ENCODE measurements around the gene MUC15.

MUC15 gene, protein sequence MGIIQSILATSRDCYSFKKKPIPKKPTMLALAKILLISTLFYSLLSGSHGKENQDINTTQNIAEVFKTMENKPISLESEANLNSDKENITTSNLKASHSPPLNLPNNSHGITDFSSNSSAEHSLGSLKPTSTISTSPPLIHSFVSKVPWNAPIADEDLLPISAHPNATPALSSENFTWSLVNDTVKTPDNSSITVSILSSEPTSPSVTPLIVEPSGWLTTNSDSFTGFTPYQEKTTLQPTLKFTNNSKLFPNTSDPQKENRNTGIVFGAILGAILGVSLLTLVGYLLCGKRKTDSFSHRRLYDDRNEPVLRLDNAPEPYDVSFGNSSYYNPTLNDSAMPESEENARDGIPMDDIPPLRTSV
- long read RNA-seq = 0 reads

DNA sequence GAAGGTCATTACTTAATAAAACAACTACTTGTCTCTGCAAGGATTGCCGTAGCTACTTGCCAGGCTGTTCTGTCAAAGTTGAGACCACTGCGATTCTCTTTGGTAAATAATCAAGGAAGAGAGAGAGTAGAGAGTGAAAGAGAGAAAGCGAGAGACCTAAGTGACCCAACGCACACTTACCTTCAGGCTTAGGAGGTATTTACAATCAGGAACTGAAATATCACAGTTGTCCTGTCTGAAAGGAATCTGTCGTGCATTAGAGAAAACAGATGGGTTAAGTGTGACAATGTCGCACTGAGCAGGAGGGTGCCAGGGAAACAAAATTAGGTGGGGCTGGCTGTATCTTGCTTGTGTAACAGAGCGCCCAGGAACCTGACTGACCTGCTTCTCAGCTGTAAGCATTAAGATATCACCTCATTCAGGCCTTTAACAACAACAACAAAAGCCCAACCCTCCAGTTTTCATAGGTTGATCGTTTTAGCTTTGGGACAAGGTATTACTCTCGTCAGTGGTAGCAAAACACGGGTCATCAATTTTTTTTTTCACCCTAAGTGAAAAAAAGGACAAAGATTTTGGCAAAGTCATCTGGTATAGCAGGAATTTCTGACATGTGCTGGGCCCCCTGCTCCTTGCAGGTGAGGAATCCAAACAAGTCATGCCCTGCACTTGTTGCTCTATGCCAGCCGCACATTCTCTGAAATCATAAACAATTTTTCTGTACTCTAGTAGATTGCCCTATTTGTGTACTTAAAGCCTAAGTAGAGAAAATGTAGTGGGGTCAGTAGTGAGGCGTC lies at the start of gene MUC15:
Gene MUC15, minus strand, starts transcription at position 403 of the 794 bp plus-strand sequence. CDS start 5,169 bp downstream, outside the sequence.
- Histone ChIP-seq H3K27me3 (ENCODE audit: insufficient read depth, poor library complexity, severe bottlenecking) (no peaks in the 10 kb centered on the region), H3K4me3 (replicated peaks; ENCODE audit: insufficient read depth, low read length) (no peak within 1 kb of the TSS), H3K27ac (replicated peaks) (no peak within 1 kb of the TSS)
- no peak for DNase-seq (ENCODE audit: low read depth in 1 of 2, low spot score in 1 of 2)
- TF ChIP-seq GABPA (IDR thresholded peaks at IDR 0.05; ENCODE audit: low read depth) (no peak), POLR2AphosphoS5 (IDR thresholded peaks at IDR 0.05; ENCODE audit: low read depth) (no peak), SPI1 (IDR thresholded peaks at IDR 0.05; ENCODE audit: borderline replicate concordance, low read depth) (no peak)
- TF ChIP-seq, protein P1, sequence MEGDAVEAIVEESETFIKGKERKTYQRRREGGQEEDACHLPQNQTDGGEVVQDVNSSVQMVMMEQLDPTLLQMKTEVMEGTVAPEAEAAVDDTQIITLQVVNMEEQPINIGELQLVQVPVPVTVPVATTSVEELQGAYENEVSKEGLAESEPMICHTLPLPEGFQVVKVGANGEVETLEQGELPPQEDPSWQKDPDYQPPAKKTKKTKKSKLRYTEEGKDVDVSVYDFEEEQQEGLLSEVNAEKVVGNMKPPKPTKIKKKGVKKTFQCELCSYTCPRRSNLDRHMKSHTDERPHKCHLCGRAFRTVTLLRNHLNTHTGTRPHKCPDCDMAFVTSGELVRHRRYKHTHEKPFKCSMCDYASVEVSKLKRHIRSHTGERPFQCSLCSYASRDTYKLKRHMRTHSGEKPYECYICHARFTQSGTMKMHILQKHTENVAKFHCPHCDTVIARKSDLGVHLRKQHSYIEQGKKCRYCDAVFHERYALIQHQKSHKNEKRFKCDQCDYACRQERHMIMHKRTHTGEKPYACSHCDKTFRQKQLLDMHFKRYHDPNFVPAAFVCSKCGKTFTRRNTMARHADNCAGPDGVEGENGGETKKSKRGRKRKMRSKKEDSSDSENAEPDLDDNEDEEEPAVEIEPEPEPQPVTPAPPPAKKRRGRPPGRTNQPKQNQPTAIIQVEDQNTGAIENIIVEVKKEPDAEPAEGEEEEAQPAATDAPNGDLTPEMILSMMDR (IDR thresholded peaks at IDR 0.05; ENCODE audit: insufficient read depth, low read length) = no peak
- TF ChIP-seq, protein P2, sequence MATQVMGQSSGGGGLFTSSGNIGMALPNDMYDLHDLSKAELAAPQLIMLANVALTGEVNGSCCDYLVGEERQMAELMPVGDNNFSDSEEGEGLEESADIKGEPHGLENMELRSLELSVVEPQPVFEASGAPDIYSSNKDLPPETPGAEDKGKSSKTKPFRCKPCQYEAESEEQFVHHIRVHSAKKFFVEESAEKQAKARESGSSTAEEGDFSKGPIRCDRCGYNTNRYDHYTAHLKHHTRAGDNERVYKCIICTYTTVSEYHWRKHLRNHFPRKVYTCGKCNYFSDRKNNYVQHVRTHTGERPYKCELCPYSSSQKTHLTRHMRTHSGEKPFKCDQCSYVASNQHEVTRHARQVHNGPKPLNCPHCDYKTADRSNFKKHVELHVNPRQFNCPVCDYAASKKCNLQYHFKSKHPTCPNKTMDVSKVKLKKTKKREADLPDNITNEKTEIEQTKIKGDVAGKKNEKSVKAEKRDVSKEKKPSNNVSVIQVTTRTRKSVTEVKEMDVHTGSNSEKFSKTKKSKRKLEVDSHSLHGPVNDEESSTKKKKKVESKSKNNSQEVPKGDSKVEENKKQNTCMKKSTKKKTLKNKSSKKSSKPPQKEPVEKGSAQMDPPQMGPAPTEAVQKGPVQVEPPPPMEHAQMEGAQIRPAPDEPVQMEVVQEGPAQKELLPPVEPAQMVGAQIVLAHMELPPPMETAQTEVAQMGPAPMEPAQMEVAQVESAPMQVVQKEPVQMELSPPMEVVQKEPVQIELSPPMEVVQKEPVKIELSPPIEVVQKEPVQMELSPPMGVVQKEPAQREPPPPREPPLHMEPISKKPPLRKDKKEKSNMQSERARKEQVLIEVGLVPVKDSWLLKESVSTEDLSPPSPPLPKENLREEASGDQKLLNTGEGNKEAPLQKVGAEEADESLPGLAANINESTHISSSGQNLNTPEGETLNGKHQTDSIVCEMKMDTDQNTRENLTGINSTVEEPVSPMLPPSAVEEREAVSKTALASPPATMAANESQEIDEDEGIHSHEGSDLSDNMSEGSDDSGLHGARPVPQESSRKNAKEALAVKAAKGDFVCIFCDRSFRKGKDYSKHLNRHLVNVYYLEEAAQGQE (IDR thresholded peaks at IDR 0.05; ENCODE audit: insufficient replicate concordance, low read depth) = no peak

GRCh38 chr11:26621132-26621531 lies 49.1 kb upstream of the MUC15 start:
- Histone ChIP-seq H3K4me3 (replicated peaks; ENCODE audit: insufficient read depth, low read length) (no peak overlapping the region), H3K27ac (replicated peaks) (no peak overlapping the region), H3K27me3 (ENCODE audit: insufficient read depth, poor library complexity, severe bottlenecking) (no peaks in the 10 kb centered on the region)
- no peak for DNase-seq (ENCODE audit: low read depth in 1 of 2, low spot score in 1 of 2)
- TF ChIP-seq, protein P1 (IDR thresholded peaks at IDR 0.05; ENCODE audit: insufficient read depth, low read length) = no peak
- TF ChIP-seq GABPA (IDR thresholded peaks at IDR 0.05; ENCODE audit: low read depth) = no peak
- no peak for TF ChIP-seq POLR2AphosphoS5 (IDR thresholded peaks at IDR 0.05; ENCODE audit: low read depth)
- no peak for TF ChIP-seq SPI1 (IDR thresholded peaks at IDR 0.05; ENCODE audit: borderline replicate concordance, low read depth)
- TF ChIP-seq, protein P2 (IDR thresholded peaks at IDR 0.05; ENCODE audit: insufficient replicate concordance, low read depth) = no peak

- no peak overlapping the region for H3K4me3 ChIP-seq (replicated peaks; ENCODE audit: insufficient read depth, low read length)
- no peak for DNase-seq (ENCODE audit: low read depth in 1 of 2, low spot score in 1 of 2)
- no peak overlapping the region for H3K27ac ChIP-seq (replicated peaks)
- TF ChIP-seq, protein P2 (IDR thresholded peaks at IDR 0.05; ENCODE audit: insufficient replicate concordance, low read depth) = no peak
- no peak for TF ChIP-seq GABPA (IDR thresholded peaks at IDR 0.05; ENCODE audit: low read depth)
- no peaks in the 10 kb centered on the region for H3K27me3 ChIP-seq (ENCODE audit: insufficient read depth, poor library complexity, severe bottlenecking)
Measured at GRCh38 chr11:26620282-26621045, 48.4 kb upstream of the MUC15 start.

Measured in HL-60 (cell line).